Lung (tissue), 12 donors: ENCODE data around the gene SRC. TPM values are rescaled to one million over a fixed set of nuclear protein-coding genes. Genes with fewer than 3 reads are reported as not detected.

ENCODE experiments used
- ATAC-seq: fragments of 200-7000 bp; cut with Tn5 transposase; one replicate; pipeline ENCODE4 v1.9.1; 2020; ENCODE audit warnings: moderate number of reproducible peaks; ENCODE audit not compliant: insufficient read depth, low FRiP score
- DNase-seq, 3 donors: peaks; one replicate each; pipeline ENCODE4 v3.0.0-alpha.2; 2013 to 2017
- H3K27ac ChIP-seq, 2 donors: one replicate each; pipeline ENCODE4 v1.5.1; 2013; ENCODE audit warnings: mild to moderate bottlenecking in 2 of 2, moderate library complexity in 2 of 2, control low read depth in 1 of 2, inconsistent platforms in 1 of 2, low read depth in 1 of 2, low read length in 1 of 2
- H3K27me3 ChIP-seq, 3 donors: one replicate each; pipeline ENCODE4 v1.5.1; 2013; ENCODE audit warnings: low read length in 2 of 3; ENCODE audit not compliant: control insufficient read depth in 3 of 3, insufficient read depth in 3 of 3
- H3K36me3 ChIP-seq, 4 donors: one replicate each; pipeline ENCODE4 v1.5.1; 2013; ENCODE audit warnings: low read length in 4 of 4, mild to moderate bottlenecking in 1 of 4, moderate library complexity in 1 of 4; ENCODE audit not compliant: control insufficient read depth in 4 of 4, insufficient read depth in 4 of 4
- H3K4me1 ChIP-seq, 5 donors: one replicate each; pipeline ENCODE4 v1.5.1; 2013; ENCODE audit warnings: low read length in 5 of 5, mild to moderate bottlenecking in 2 of 5, moderate library complexity in 1 of 5; ENCODE audit not compliant: control insufficient read depth in 5 of 5, insufficient read depth in 5 of 5
- H3K4me3 ChIP-seq: one replicate; pipeline ENCODE4 v1.5.1; 2013; ENCODE audit warnings: mild to moderate bottlenecking, control low read depth, moderate library complexity
- H3K9ac ChIP-seq, 2 donors: one replicate each; pipeline ENCODE4 v1.5.1; 2013; ENCODE audit warnings: low read length in 2 of 2, control low read depth in 1 of 2; ENCODE audit not compliant: insufficient read depth in 1 of 2
- H3K9me3 ChIP-seq, 4 donors: one replicate each; pipeline ENCODE4 v1.5.1; 2013; ENCODE audit warnings: low read length in 3 of 4, mild to moderate bottlenecking in 1 of 4, moderate library complexity in 1 of 4; ENCODE audit not compliant: control insufficient read depth in 4 of 4, insufficient read depth in 3 of 4
- WGBS, 2 donors: extraction: QIAGEN DNeasy Blood & Tissue Kit; methylation state at CpG; one replicate each; pipeline ENCODE4 v1.1.7; 2013; 5-methylcytosine and 5-hydroxymethylcytosine counted together
- polyA plus RNA-seq, 2 donors: library from polyadenylated mRNA; stranded (reverse); fragments of 200-250 nt; gene quantifications; one replicate each; pipeline ENCODE4 v1.2.1, GENCODE V29; 2013
- total RNA-seq, 2 donors: library from RNA; depleted of rRNA in 1 of 2; stranded (reverse); fragments of >200 nt in 1 of 2; gene quantifications; one replicate each; pipeline ENCODE4 v1.2.1, GENCODE V29; 2014 to 2021
- TF ChIP-seq, protein P1 (sequence below): IDR thresholded peaks from 2 replicates; pipeline ENCODE4 v1.5.1; 2012; ENCODE audit warnings: mild to moderate bottlenecking; ENCODE audit errors: control extremely low read depth, extremely low read depth
- donor health status: control.
- donor health status: control.
- donor health status: Bipolar disorder and iron deficiency.
- donor health status: healthy.
- donor health status: DM: yes; HTN: yes; CAD: no.

Gene SRC
- total and polyA plus RNA-seq, 4 donors, result 35.6 to 69.5 (median 50.1) TPM

DNA sequence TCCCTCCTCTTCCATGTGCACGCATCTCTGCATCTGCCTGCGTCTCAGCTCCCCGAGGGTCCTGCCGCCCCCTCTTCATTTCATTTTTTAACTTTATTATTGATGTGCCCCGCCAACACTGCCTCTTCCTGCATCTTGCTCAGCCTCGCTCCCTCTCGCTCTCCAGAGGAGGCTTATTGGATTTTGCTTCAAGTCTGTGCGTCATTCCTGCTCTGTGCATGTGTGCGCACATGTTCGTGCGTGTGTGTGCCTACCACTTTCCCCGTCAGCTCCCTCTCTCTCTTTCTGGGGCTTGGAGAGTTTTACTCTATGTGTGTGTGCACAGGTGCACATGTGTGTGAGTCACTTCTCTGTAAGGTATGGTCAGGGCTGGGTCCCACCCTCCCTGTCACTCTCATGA, 103.3 kb downstream of the SRC start:
- Histone ChIP-seq H3K9ac (no peak overlapping the region), H3K27ac (no peak overlapping the region), H3K27me3 (no peaks in the 10 kb centered on the region), H3K9me3 (peaks cover 0 to 5% (median 0%) of the 10 kb centered on the region in 4 donors), H3K4me3 (no peak overlapping the region), H3K36me3 (no peaks in the 10 kb centered on the region), H3K4me1 (no peaks in the 10 kb centered on the region)
- peak in 1 of 3 donors; percentile 2 for DNase-seq
- 79 to 87% methylated on average over 12 of the region's 12 CpGs for WGBS, 2 donors
- no peak for ATAC-seq
- TF ChIP-seq, protein P1, sequence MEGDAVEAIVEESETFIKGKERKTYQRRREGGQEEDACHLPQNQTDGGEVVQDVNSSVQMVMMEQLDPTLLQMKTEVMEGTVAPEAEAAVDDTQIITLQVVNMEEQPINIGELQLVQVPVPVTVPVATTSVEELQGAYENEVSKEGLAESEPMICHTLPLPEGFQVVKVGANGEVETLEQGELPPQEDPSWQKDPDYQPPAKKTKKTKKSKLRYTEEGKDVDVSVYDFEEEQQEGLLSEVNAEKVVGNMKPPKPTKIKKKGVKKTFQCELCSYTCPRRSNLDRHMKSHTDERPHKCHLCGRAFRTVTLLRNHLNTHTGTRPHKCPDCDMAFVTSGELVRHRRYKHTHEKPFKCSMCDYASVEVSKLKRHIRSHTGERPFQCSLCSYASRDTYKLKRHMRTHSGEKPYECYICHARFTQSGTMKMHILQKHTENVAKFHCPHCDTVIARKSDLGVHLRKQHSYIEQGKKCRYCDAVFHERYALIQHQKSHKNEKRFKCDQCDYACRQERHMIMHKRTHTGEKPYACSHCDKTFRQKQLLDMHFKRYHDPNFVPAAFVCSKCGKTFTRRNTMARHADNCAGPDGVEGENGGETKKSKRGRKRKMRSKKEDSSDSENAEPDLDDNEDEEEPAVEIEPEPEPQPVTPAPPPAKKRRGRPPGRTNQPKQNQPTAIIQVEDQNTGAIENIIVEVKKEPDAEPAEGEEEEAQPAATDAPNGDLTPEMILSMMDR, result no peak

DNA sequence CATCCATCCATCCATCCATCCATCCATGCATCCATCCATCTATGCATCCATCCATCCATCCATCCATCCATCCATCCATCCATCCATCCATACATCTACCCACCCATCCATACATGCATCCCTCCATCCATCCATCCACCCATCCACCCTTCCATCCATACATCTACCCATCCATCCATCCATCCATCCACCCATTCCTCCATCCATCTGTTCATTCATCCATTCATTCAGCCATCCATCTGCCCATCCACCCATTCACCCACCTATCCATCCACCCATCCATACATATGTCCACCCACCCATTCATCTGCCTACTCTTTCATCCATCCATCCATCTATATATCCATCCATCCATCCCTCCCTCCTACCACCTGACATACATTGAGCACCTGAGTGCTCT, 104.4 kb downstream of the SRC start:
- no peaks in the 10 kb centered on the region for H3K27me3 ChIP-seq
- no peaks in the 10 kb centered on the region for H3K4me1 ChIP-seq
- peaks cover 0 to 5% (median under 1%) of the 10 kb centered on the region in 4 donors for H3K9me3 ChIP-seq
- H3K4me3 ChIP-seq, result no peak overlapping the region
- H3K27ac ChIP-seq, result no peak overlapping the region
- TF ChIP-seq, protein P1, result no peak
- no peak overlapping the region for H3K9ac ChIP-seq
- ATAC-seq (no peak), DNase-seq (peak in 1 of 3 donors; percentile 2)
- H3K36me3 ChIP-seq, result no peaks in the 10 kb centered on the region

DNA sequence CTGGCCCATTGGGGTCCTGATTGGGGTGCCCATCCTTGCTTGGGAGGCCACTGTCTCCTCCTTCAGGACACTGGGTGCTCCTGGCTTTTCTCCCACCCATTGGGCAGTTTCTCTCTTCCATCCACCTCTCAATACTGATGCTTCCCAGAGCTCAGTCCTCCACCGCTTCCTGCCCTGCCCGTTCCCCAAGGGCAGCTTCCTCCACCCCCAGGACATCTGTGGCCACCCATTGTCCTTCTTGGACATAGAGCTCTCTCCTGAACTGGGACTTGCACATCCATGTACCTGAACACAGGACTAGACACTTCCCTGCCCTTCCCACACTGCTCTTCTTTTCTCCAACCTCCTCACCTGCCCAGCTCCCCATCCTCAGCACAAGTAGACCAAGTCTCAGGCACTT, 105.7 kb downstream of the SRC start:
- DNase-seq (no peak), ATAC-seq (no peak)
- 80 to 86% methylated on average over 2 of the region's 2 CpGs for WGBS, 2 donors
- no peaks in the 10 kb centered on the region for H3K36me3 ChIP-seq
- H3K4me1 ChIP-seq, result no peaks in the 10 kb centered on the region
- H3K27ac ChIP-seq, result no peak overlapping the region
- TF ChIP-seq, protein P1, result no peak
- no peak overlapping the region for H3K9ac ChIP-seq
- H3K4me3 ChIP-seq, result no peak overlapping the region
- H3K27me3 ChIP-seq, result no peaks in the 10 kb centered on the region
- peaks cover 0 to 13% (median 2%) of the 10 kb centered on the region in 4 donors for H3K9me3 ChIP-seq

DNA sequence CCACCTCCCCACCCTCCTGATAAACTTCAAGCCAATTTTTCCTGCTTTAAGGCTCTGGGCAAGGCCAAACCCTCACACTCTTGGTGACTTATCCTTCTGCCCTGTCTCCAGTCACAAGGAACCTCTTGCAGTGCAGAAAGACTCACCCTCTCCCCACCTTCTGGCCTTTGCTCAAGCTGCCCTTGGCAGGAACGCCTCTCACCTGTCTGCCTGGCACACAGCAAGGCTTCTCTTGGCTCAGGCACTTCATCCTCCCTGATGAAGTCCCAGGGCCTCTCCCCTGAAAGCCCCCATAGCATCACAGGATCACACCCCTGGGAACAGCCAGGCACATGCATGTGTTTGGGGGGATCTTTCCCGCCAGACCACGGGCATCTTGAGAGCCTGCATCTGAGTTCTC, 106.3 kb downstream of the SRC start:
- TF ChIP-seq, protein P1, result no peak
- no peak overlapping the region for H3K9ac ChIP-seq
- DNase-seq, result no peak
- H3K4me1 ChIP-seq, result no peaks in the 10 kb centered on the region
- no peak overlapping the region for H3K27ac ChIP-seq
- no peak overlapping the region for H3K4me3 ChIP-seq
- no peaks in the 10 kb centered on the region for H3K27me3 ChIP-seq
- no peaks in the 10 kb centered on the region for H3K36me3 ChIP-seq
- ATAC-seq, result no peak
- 47 to 68% methylated on average over 3 of the region's 3 CpGs for WGBS, 2 donors
- H3K9me3 ChIP-seq, result peaks cover 0 to 13% (median 2%) of the 10 kb centered on the region in 4 donors
